Heart right ventricle (tissue), 16 donors: ENCODE results near the gene ARL4A. TPM values are rescaled to one million over a fixed set of nuclear protein-coding genes. Genes with fewer than 3 reads are reported as not detected.
A peak's percentile ranks its signal among the peaks of the same experiment; 100 is the strongest.

Source experiments
- ATAC-seq, 8 donors: fragments of 200-7000 bp; cut with Tn5 transposase; one replicate each; pipeline ENCODE4 v1.9.1; 2020; ENCODE audit warnings: mild to moderate bottlenecking in 8 of 8, moderate library complexity in 8 of 8, moderate number of reproducible peaks in 1 of 8
- DNase-seq, 2 donors: peaks; one replicate each; pipeline ENCODE4 v3.0.0-alpha.2; 2020
- H3K27ac ChIP-seq, 10 donors: fragments of 200-600 bp; sonication (generic) in 2 of 10; one replicate each; pipeline versions ENCODE4 v1.5.0 to v1.8.0; 2020 to 2022; ENCODE audit warnings: mild to moderate bottlenecking in 3 of 10
- H3K27me3 ChIP-seq, 7 donors: fragments of 200-600 bp; one replicate each; pipeline ENCODE4 v1.8.0; 2021 to 2022; ENCODE audit warnings: mild to moderate bottlenecking in 2 of 7
- H3K36me3 ChIP-seq, 9 donors: fragments of 200-600 bp; sonication (generic) in 1 of 9; one replicate each; pipeline versions ENCODE4 v1.5.0 to v1.8.0; 2020 to 2022; ENCODE audit warnings: mild to moderate bottlenecking in 2 of 9
- H3K4me1 ChIP-seq, 9 donors: fragments of 200-600 bp; sonication (generic) in 1 of 9; one replicate each; pipeline versions ENCODE4 v1.5.0 to v1.8.0; 2020 to 2022; ENCODE audit warnings: mild to moderate bottlenecking in 4 of 9
- H3K4me3 ChIP-seq, 10 donors: fragments of 200-600 bp; sonication (generic) in 2 of 10; one replicate each; pipeline versions ENCODE4 v1.5.0 to v1.8.0; 2020 to 2022; ENCODE audit warnings: mild to moderate bottlenecking in 7 of 10, moderate library complexity in 2 of 10
- H3K9me3 ChIP-seq, 11 donors: fragments of 200-600 bp in 10 of 11; sonication (generic) in 2 of 11; one replicate each; pipeline versions ENCODE4 v1.5.0 to v1.8.0; 2013 to 2022; ENCODE audit warnings: mild to moderate bottlenecking in 2 of 11, control low read depth in 1 of 11, moderate library complexity in 1 of 11
- WGBS, 2 donors: extraction: QIAGEN DNeasy Blood & Tissue Kit; methylation state at CpG; one replicate each; pipeline ENCODE4 v1.1.7; 2013; ENCODE audit warnings: inconsistent platforms in 1 of 2; 5-methylcytosine and 5-hydroxymethylcytosine counted together
- intact Hi-C, 10 donors: fragments of 100-400 bp; cut with DNase I; formaldehyde crosslinking; loops; one replicate each; pipeline versions ENCODE4 v1.11.1 to v1.14.2; 2022
- polyA plus RNA-seq, 2 donors: library from polyadenylated mRNA; stranded (reverse); fragments of 200-250 nt; gene quantifications; one replicate each; pipeline ENCODE4 v1.2.3, GENCODE V29; 2013
- total RNA-seq, 10 donors: library from RNA; stranded (reverse); fragmentation: NEBNext Ultra II Directional in 3 of 10; extraction: Animal tissue kit (Norgen Biotek cat#: 25700) in 3 of 10; gene quantifications; one replicate each; pipeline versions ENCODE4 v1.2.1 to v1.2.4, GENCODE V29; 2021 to 2023
- TF ChIP-seq, protein P1 (sequence below), 9 donors: fragments of 200-600 bp; sonication (generic) in 2 of 9; IDR thresholded peaks; one replicate each; pipeline versions ENCODE4 v1.5.0 to v1.8.0; 2021 to 2022; ENCODE audit warnings: antibody characterized with exemption in 9 of 9, mild to moderate bottlenecking in 5 of 9, moderate library complexity in 1 of 9
- donor health status: Arrhythmogenic right ventricular cardiomyopathy.
- donor health status: ischemic (EF 13 %, LVEDD 7.1; RV severe dilation, severe dysfunction).
- donor health status: healthy with polysubstance abuse.
- donor health status: DM: no; HTN: yes; CAD: no.
- donor health status: DM: no; HTN: no; CAD: no.
- donor health status: ischemic (EF 25% LVEDD 6.9; RV normal size, moderate dysfunction).
- donor health status: ischemic (EF 25% LVEDD 5.7; RV mildly dilated, moderate dysfunction).
- donor health status: healthy.
- donor health status: DM: yes; HTN: yes; CAD: no.
- donor health status: Ischemic cardiomyopathy.
- donor health status: ischemic (EF 35%, LVEDD 5.7; RV mildly dilated, moderate dysfunction).
- donor health status: nonischemic (EF 11% LVEDD 7.7; RV severe dilation, severe dysfunction).
- donor health status: DM: yes; HTN: yes; CAD: no.
- donor health status: PGD.
- donor health status: ischemic (EF 29% LVEDD 5.4; RV normal size, mild dysfunction).
- donor health status: nonischemic (EF 23%, LVEDD 6.1; RV moderate dilation, normal function).

Gene ARL4A
- total and polyA plus RNA-seq, 12 donors, result 6.9 to 21.4 (median 12.9) TPM

DNA sequence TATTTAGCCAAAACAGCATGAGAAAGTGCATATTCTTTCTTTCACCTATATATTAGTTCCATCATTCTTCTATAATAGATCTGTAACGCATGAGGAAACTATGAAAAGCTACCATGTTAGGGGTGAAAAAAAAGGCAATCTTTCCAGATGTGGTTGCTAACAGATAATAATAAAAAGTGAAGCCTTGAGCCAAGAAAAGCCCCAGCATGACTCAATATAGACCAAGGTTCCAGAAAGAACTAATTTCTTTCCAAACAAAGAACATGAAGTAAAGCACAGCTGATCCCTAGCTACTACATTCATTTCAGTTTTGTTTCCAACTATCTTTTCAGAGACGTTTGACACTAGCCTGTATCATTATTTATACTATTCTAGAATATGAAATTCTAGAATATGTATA is 16.4 kb downstream of the ARL4A start:
- WGBS, 2 donors, result 60 to 70% methylated on average over 2 of the region's 2 CpGs
- Histone ChIP-seq H3K4me3 (no peak overlapping the region), H3K9me3 (peaks cover 0 to 21% (median 10%) of the 10 kb centered on the region in 11 donors), H3K36me3 (no peaks in the 10 kb centered on the region), H3K27ac (no peak overlapping the region), H3K27me3 (no peaks in the 10 kb centered on the region), H3K4me1 (peaks cover 0 to 8% (median 0%) of the 10 kb centered on the region in 9 donors)
- intact Hi-C loops, result no loop called here
- DNase-seq (no peak), ATAC-seq (peak in 4 of 8 donors; percentile 27 to 65 (median 35))
- TF ChIP-seq, protein P1, sequence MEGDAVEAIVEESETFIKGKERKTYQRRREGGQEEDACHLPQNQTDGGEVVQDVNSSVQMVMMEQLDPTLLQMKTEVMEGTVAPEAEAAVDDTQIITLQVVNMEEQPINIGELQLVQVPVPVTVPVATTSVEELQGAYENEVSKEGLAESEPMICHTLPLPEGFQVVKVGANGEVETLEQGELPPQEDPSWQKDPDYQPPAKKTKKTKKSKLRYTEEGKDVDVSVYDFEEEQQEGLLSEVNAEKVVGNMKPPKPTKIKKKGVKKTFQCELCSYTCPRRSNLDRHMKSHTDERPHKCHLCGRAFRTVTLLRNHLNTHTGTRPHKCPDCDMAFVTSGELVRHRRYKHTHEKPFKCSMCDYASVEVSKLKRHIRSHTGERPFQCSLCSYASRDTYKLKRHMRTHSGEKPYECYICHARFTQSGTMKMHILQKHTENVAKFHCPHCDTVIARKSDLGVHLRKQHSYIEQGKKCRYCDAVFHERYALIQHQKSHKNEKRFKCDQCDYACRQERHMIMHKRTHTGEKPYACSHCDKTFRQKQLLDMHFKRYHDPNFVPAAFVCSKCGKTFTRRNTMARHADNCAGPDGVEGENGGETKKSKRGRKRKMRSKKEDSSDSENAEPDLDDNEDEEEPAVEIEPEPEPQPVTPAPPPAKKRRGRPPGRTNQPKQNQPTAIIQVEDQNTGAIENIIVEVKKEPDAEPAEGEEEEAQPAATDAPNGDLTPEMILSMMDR (IDR thresholded peaks at IDR 0.05), result no peak

DNA sequence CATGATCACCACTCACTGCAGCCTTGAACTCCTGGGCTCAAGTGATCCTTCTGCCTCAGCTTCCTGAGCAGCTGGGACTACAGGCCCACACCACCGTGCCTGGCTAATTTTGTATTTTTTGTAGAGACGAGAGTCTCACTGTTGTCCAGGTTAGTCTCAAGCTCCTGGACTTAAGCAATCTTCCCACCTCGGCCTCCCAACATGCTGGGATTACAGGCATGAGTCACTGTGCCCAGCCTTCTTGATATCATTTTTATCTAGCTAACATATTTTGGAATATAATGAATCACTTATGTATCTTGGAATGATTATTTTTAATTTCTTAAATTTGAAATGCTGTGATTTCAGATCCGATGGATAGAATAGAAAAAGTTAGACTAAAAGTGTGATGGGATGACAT is 18.4 kb downstream of the ARL4A start:
- DNase-seq (no peak), ATAC-seq (no peak)
- intact Hi-C loops, result no loop called here
- H3K9me3 ChIP-seq, result peaks cover 0 to 16% (median 8%) of the 10 kb centered on the region in 11 donors
- H3K36me3 ChIP-seq, result no peaks in the 10 kb centered on the region
- no peak overlapping the region for H3K27ac ChIP-seq
- WGBS, 2 donors, result 90 to 91% methylated on average over 4 of the region's 4 CpGs
- H3K27me3 ChIP-seq, result no peaks in the 10 kb centered on the region
- no peak overlapping the region for H3K4me3 ChIP-seq
- H3K4me1 ChIP-seq, result peaks cover 0 to 8% (median 0%) of the 10 kb centered on the region in 9 donors
- TF ChIP-seq, protein P1 (IDR thresholded peaks at IDR 0.05), result no peak

DNA sequence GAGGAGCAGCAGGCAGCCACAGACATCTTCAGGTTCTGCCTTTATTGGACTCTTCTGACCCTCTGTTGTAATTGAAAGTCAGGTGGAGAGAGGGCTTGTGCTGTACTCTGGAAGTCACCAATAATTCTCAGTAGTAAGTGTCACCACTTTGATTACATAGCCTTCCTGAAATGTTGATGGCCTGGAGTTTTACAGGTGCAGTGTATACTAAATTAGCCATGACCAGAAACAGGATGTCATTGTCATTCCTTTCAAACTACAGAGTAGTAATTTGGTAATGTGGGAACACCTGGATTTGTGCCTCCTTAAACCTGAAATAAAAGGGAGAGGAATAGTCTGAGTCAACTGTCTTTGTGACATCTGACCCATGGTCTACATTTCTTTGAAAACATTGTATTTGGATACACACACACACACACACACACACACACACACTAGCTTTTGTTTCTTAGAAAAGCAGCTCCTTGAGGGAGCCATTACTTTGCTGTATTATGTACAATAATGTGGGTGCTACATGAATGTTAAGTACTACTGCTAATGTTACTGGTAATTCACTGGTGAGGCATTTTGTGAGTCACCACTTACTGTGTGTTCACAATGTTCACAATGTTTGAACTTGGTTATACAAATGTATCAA is 19.6 kb downstream of the ARL4A start:
- no peaks in the 10 kb centered on the region for H3K27me3 ChIP-seq
- H3K27ac ChIP-seq, result no peak overlapping the region
- no peaks in the 10 kb centered on the region for H3K36me3 ChIP-seq
- ATAC-seq, result no peak
- DNase-seq, result no peak
- TF ChIP-seq, protein P1 (IDR thresholded peaks at IDR 0.05), result no peak
- no peak overlapping the region for H3K4me3 ChIP-seq
- H3K9me3 ChIP-seq, result peaks cover 0 to 4% (median 0%) of the 10 kb centered on the region in 11 donors
- intact Hi-C loops, result no loop called here
- H3K4me1 ChIP-seq, result peaks cover 0 to 8% (median 0%) of the 10 kb centered on the region in 9 donors

DNA sequence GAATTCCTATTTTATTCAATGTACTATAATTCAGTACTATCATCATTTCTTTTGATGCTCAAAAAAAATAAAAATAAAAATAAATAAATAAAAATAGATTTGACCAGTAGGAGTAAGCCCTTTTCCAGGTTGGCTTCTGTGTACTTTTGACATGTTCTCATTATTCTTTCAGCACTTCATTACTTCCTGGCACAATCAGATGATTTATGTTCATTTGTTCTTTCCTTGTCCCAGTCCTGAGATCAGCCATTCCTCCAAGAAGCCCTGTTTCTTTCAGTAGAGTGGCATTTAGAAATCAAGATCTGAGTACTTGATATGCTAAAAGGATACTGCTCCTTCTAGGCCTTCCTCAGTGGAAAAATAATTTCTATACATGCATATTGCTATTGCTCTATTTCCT is 20.9 kb downstream of the ARL4A start:
- no peaks in the 10 kb centered on the region for H3K36me3 ChIP-seq
- H3K4me1 ChIP-seq, result peaks cover 0 to 8% (median 0%) of the 10 kb centered on the region in 9 donors
- H3K27me3 ChIP-seq, result no peaks in the 10 kb centered on the region
- intact Hi-C loops, result no loop called here
- ATAC-seq, result no peak
- DNase-seq, result no peak
- TF ChIP-seq, protein P1 (IDR thresholded peaks at IDR 0.05), result no peak
- H3K27ac ChIP-seq, result no peak overlapping the region
- no peaks in the 10 kb centered on the region for H3K9me3 ChIP-seq
- H3K4me3 ChIP-seq, result no peak overlapping the region
